ENCODE measurements around the gene SCRN3.

DNA sequence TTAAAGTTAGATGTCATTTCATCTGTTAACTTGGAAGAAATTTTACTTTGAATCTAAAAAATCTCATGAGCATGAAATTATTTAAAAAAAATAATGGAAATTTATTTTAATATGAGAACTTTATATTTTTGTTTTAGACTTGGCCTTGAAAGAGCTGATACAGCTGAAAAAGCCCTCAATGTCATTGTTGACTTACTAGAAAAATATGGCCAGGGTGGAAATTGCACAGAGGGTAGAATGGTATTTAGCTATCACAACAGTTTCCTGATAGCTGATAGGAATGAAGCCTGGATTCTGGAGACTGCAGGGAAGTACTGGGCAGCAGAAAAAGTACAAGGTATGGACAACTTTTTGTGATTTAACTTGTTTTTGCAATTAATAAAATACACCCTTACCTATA lies 5.3 kb downstream of the SCRN3 start:
- TF ChIP-seq, protein P1, sequence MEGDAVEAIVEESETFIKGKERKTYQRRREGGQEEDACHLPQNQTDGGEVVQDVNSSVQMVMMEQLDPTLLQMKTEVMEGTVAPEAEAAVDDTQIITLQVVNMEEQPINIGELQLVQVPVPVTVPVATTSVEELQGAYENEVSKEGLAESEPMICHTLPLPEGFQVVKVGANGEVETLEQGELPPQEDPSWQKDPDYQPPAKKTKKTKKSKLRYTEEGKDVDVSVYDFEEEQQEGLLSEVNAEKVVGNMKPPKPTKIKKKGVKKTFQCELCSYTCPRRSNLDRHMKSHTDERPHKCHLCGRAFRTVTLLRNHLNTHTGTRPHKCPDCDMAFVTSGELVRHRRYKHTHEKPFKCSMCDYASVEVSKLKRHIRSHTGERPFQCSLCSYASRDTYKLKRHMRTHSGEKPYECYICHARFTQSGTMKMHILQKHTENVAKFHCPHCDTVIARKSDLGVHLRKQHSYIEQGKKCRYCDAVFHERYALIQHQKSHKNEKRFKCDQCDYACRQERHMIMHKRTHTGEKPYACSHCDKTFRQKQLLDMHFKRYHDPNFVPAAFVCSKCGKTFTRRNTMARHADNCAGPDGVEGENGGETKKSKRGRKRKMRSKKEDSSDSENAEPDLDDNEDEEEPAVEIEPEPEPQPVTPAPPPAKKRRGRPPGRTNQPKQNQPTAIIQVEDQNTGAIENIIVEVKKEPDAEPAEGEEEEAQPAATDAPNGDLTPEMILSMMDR (conservative IDR thresholded peaks at IDR 0.05; ENCODE audit: low read depth in 2 of 2): no peak
- no peak for TF ChIP-seq EZH2 (IDR thresholded peaks at IDR 0.05; ENCODE audit: low read depth, unreplicated experiment)
- TF ChIP-seq POLR2AphosphoS5 (IDR thresholded peaks at IDR 0.05; ENCODE audit: low read depth): no peak
- no peak for TF ChIP-seq CREB1 (CRISPR knock-in tag; IDR thresholded peaks at IDR 0.05; ENCODE audit: low read depth)
- TF ChIP-seq, protein P2, sequence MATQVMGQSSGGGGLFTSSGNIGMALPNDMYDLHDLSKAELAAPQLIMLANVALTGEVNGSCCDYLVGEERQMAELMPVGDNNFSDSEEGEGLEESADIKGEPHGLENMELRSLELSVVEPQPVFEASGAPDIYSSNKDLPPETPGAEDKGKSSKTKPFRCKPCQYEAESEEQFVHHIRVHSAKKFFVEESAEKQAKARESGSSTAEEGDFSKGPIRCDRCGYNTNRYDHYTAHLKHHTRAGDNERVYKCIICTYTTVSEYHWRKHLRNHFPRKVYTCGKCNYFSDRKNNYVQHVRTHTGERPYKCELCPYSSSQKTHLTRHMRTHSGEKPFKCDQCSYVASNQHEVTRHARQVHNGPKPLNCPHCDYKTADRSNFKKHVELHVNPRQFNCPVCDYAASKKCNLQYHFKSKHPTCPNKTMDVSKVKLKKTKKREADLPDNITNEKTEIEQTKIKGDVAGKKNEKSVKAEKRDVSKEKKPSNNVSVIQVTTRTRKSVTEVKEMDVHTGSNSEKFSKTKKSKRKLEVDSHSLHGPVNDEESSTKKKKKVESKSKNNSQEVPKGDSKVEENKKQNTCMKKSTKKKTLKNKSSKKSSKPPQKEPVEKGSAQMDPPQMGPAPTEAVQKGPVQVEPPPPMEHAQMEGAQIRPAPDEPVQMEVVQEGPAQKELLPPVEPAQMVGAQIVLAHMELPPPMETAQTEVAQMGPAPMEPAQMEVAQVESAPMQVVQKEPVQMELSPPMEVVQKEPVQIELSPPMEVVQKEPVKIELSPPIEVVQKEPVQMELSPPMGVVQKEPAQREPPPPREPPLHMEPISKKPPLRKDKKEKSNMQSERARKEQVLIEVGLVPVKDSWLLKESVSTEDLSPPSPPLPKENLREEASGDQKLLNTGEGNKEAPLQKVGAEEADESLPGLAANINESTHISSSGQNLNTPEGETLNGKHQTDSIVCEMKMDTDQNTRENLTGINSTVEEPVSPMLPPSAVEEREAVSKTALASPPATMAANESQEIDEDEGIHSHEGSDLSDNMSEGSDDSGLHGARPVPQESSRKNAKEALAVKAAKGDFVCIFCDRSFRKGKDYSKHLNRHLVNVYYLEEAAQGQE (IDR thresholded peaks at IDR 0.05; ENCODE audit: unreplicated experiment): no peak
- TF ChIP-seq EZH2phosphoT487 (IDR thresholded peaks at IDR 0.05; ENCODE audit: unreplicated experiment): no peak
- TF ChIP-seq ZNF331 (CRISPR knock-in tag; IDR thresholded peaks at IDR 0.05; ENCODE audit: low read depth): no peak
- TF ChIP-seq ZNF114 (CRISPR knock-in tag; IDR thresholded peaks at IDR 0.05): no peak
- TF ChIP-seq JUNB (IDR thresholded peaks at IDR 0.05; ENCODE audit: unreplicated experiment): no peak
